Lower leg skin (tissue), 3 donors: ENCODE measurements around the gene TCF7L1.

ENCODE experiments used
- CTCF ChIP-seq, 3 donors: fragments of 450-650 bp; IDR thresholded peaks; one replicate each; pipeline ENCODE4 v1.5.1; 2016; ENCODE audit warnings: antibody characterized with exemption in 3 of 3, mild to moderate bottlenecking in 3 of 3, moderate library complexity in 2 of 3
- POLR2A ChIP-seq, 2 donors: fragments of 450-650 bp; IDR thresholded peaks; one replicate each; pipeline ENCODE4 v1.6.1; 2016 to 2017; ENCODE audit warnings: antibody characterized with exemption in 2 of 2, mild to moderate bottlenecking in 1 of 2, moderate library complexity in 1 of 2

- TF ChIP-seq CTCF (IDR thresholded peaks at IDR 0.05) (no peak), POLR2A (IDR thresholded peaks at IDR 0.05) (no peak)
Measured at GRCh38 chr2:85187069-85187468, 53.9 kb downstream of the TCF7L1 start.
